ENCODE data around the gene TSHZ3.

- TF ChIP-seq CTCF (CRISPR knock-in tag; IDR thresholded peaks at IDR 0.05) (no peak), RAD21 (CRISPR knock-in tag; IDR thresholded peaks at IDR 0.05) (no peak)
Measured at GRCh38 chr19:31385744-31386143, 36.5 kb upstream of the TSHZ3 start.

Measured in HepG2 (cell line).